SJSA1 (cell line): ENCODE measurements around the gene CNTN5. TPM values are rescaled to one million over a fixed set of nuclear protein-coding genes. Genes with fewer than 3 reads are reported as not detected.

Experiments used
- DNase-seq, 2 experiments: peaks; one replicate each; pipeline ENCODE4 v3.0.0-alpha.2; 2015 to 2020; ENCODE audit warnings: low spot score in 2 of 2, low read depth in 1 of 2
- H3K27ac ChIP-seq: fragments of 250-450 bp; sonication (Bioruptor Pico); 2 replicates; pipeline ENCODE4 v1.5.1; 2020; ENCODE audit warnings: mild to moderate bottlenecking, moderate library complexity
- H3K27me3 ChIP-seq: fragments of 250-450 bp; sonication (Bioruptor Pico); replicated peaks from 2 replicates; pipeline ENCODE4 v1.5.1; 2020; ENCODE audit warnings: mild to moderate bottlenecking, moderate library complexity
- H3K36me3 ChIP-seq: fragments of 250-450 bp; sonication (Bioruptor Pico); 2 replicates; pipeline ENCODE4 v1.5.1; 2020; ENCODE audit warnings: mild to moderate bottlenecking
- H3K4me1 ChIP-seq: fragments of 250-450 bp; sonication (Bioruptor Pico); replicated peaks from 2 replicates; pipeline ENCODE4 v1.6.1; 2021; ENCODE audit warnings: mild to moderate bottlenecking
- H3K4me3 ChIP-seq: fragments of 250-450 bp; sonication (Bioruptor Pico); 2 replicates; pipeline ENCODE4 v1.5.1; 2020; ENCODE audit warnings: mild to moderate bottlenecking
- H3K9me3 ChIP-seq: fragments of 250-450 bp; sonication (Bioruptor Pico); replicated peaks from 2 replicates; pipeline ENCODE4 v1.5.1; 2020; ENCODE audit warnings: mild to moderate bottlenecking
- total RNA-seq: library from RNA; depleted of rRNA; stranded (reverse); fragments of >200 nt; shearing (Covaris generic); gene quantifications from 2 replicates; pipeline ENCODE4 v1.2.3, GENCODE V29; 2014

The CNTN5 gene
- total RNA-seq, 1 experiment from 2014 or later: not detected

- H3K9me3 ChIP-seq: no peaks in the 10 kb centered on the region
- DNase-seq: no peak
Measured at GRCh38 chr11:99489581-99489980, 468.8 kb downstream of the CNTN5 start.

DNA sequence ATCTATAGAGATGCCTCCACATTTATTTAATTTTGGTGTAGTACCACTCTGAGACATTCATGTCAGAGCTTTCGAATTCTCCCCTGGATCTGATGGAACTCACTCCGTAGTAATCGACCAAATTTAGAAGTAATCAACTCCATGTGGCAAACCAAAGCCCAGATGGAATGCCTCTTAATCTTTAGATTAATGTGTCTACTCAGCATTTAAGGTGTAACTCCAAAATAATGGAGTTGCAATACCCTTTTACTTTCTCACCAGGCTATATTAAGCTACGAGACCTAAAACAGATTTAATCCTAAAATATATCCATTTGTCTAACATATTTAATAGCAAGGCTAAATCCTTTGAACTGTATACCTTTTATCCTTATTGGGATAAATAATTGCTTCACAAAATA, 473.3 kb downstream of the CNTN5 start:
- no peaks in the 10 kb centered on the region for H3K27me3 ChIP-seq
- no peaks in the 10 kb centered on the region for H3K4me1 ChIP-seq
- H3K4me3 ChIP-seq: no peak overlapping the region
- no peaks in the 10 kb centered on the region for H3K36me3 ChIP-seq
- DNase-seq: no peak
- no peak overlapping the region for H3K27ac ChIP-seq
- no peaks in the 10 kb centered on the region for H3K9me3 ChIP-seq

More at GRCh38 chr11:99489581-99489980, 468.8 kb downstream of the CNTN5 start:
- Histone ChIP-seq H3K27ac (no peak overlapping the region), H3K27me3 (no peaks in the 10 kb centered on the region), H3K4me3 (no peak overlapping the region), H3K4me1 (no peaks in the 10 kb centered on the region), H3K36me3 (no peaks in the 10 kb centered on the region)

DNA sequence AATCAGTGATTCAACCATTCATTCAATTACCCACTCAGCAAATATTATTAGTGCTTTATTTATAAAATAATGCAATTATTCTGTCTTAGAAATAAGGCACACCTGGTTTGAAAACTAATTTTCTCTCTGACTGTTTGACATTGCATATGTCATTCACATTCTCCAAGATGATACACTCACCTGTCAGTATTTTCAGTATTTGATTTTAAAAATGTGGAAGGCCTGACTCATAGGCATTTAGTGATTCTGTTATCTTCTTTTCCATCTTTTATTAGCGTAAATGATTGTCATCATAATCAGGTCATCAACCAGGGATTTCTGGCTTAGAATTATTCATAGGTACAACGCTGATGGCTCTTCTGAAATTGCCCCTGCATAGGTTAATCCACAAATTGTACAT, 480.9 kb downstream of the CNTN5 start:
- H3K27ac ChIP-seq: no peak overlapping the region
- no peaks in the 10 kb centered on the region for H3K27me3 ChIP-seq
- no peaks in the 10 kb centered on the region for H3K36me3 ChIP-seq
- no peak overlapping the region for H3K4me3 ChIP-seq
- DNase-seq: no peak
- H3K9me3 ChIP-seq: no peaks in the 10 kb centered on the region
- H3K4me1 ChIP-seq: peaks cover 10% of the 10 kb centered on the region

DNA sequence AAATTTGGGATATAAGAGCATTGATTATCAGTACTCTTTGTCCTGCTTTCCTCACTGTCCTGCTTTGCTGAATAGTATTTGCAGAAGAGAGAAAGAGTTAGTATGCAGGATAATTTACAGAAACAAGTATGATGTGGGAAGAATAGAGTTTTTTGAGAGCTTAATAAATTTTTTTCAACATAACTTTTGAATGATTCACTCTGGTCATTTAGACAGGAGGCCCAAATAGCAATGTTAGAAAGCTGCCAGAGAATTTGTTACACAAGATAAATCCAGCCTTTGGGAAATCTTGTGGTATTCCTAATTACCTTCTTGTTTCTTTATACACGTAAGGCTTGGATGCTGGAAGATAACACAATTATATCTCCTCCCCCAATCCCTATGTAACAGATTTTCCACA, 484.6 kb downstream of the CNTN5 start:
- Histone ChIP-seq H3K27me3 (no peaks in the 10 kb centered on the region), H3K9me3 (no peaks in the 10 kb centered on the region), H3K4me3 (no peak overlapping the region), H3K36me3 (no peaks in the 10 kb centered on the region), H3K27ac (peak overlapping the region; percentile 40), H3K4me1 (peaks cover 10% of the 10 kb centered on the region)
- DNase-seq: peak in 1 of 2 experiments; percentile 35

DNA sequence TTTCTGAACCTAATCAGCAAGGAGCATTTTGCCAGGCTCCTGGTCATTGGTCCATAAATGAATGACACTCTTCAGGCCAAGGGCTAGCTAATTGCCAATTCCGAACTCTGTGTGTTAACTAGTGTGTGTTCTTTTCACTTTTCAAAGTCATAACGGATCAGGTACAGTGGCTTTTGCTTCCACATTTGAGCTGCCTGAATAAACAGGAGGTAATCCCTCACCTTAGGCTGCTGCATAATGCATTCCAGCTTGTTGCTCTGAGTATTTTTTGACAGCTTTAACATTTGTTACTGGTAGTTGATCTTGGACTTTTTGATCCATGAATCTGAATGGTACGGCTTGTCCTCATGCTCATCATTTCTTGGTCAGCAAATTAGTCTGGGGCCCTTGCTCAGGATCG, 485.1 kb downstream of the CNTN5 start:
- DNase-seq: peak in 1 of 2 experiments; percentile 6
- H3K36me3 ChIP-seq: no peaks in the 10 kb centered on the region
- peak overlapping the region; percentile 40; the same call in 1 of the 2 replicates for H3K27ac ChIP-seq
- no peak overlapping the region for H3K4me3 ChIP-seq
- H3K9me3 ChIP-seq: no peaks in the 10 kb centered on the region
- H3K27me3 ChIP-seq: no peaks in the 10 kb centered on the region
- H3K4me1 ChIP-seq: peaks cover 10% of the 10 kb centered on the region

- H3K9me3 ChIP-seq: no peaks in the 10 kb centered on the region
- H3K27me3 ChIP-seq: no peaks in the 10 kb centered on the region
- H3K36me3 ChIP-seq: no peaks in the 10 kb centered on the region
- peaks cover 7% of the 10 kb centered on the region for H3K4me1 ChIP-seq
- no peak for DNase-seq
- no peak overlapping the region for H3K27ac ChIP-seq
- H3K4me3 ChIP-seq: no peak overlapping the region
Measured at GRCh38 chr11:99509863-99510262, 489.1 kb downstream of the CNTN5 start.

DNA sequence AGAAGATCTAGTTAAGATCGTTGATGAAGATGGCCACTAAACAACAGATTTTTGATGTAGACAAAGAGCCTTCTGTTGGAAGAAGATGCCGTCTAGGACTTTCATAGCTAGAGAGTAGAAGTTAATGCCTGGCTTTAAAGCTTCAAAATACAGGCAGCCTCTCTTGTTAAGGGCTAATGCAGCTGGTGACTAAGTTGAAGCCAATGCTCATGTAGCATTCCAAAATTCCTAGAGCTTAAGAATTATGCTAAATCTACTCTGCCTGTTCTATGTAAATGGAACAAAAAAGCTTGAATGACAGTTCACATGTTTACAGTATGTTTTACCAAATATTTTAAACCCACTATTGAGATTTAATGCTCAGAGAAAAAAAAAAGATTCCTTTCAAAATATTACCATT, 492.6 kb downstream of the CNTN5 start:
- Histone ChIP-seq H3K4me3 (no peak overlapping the region), H3K9me3 (no peaks in the 10 kb centered on the region), H3K4me1 (no peaks in the 10 kb centered on the region), H3K27me3 (no peaks in the 10 kb centered on the region), H3K27ac (no peak overlapping the region), H3K36me3 (no peaks in the 10 kb centered on the region)
- DNase-seq: no peak

- Histone ChIP-seq H3K9me3 (no peaks in the 10 kb centered on the region), H3K27ac (no peak overlapping the region), H3K4me3 (no peak overlapping the region), H3K27me3 (no peaks in the 10 kb centered on the region), H3K36me3 (no peaks in the 10 kb centered on the region), H3K4me1 (peaks cover 15% of the 10 kb centered on the region)
- DNase-seq: no peak
Measured at GRCh38 chr11:99519095-99519494, 498.3 kb downstream of the CNTN5 start.

- no peaks in the 10 kb centered on the region for H3K9me3 ChIP-seq
- H3K36me3 ChIP-seq: no peaks in the 10 kb centered on the region
- DNase-seq: peak in 1 of 2 experiments; percentile 25
- no peak overlapping the region for H3K4me3 ChIP-seq
- H3K4me1 ChIP-seq: peaks cover 15% of the 10 kb centered on the region
- peak overlapping the region; percentile 57 for H3K27ac ChIP-seq
- no peaks in the 10 kb centered on the region for H3K27me3 ChIP-seq
Measured at GRCh38 chr11:99522467-99523173, 501.9 kb downstream of the CNTN5 start.

GRCh38 chr11:99531468-99531867, 510.7 kb downstream of the CNTN5 start:
- Histone ChIP-seq H3K36me3 (no peaks in the 10 kb centered on the region), H3K27ac (no peak overlapping the region), H3K9me3 (no peaks in the 10 kb centered on the region), H3K4me3 (no peak overlapping the region), H3K27me3 (no peaks in the 10 kb centered on the region), H3K4me1 (no peaks in the 10 kb centered on the region)
- no peak for DNase-seq

DNA sequence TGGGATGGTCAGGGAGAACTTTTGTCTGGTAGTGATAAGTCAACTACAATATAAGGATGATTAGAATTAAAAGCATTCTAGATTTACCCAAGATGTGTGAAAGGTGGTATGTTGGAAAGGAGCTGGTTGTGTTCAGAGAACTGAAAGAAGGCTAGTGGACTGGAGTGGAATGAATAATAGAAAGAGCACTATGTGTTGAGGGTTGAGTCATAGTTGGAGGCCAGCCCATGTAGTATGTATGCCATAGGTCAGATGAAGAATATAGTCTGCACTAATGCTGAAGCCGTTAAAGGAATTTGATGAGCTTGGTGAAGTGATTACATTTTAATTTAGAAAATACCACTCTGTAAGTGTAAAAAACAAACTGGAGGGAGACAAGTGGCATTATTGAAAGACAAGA, 514.1 kb downstream of the CNTN5 start:
- H3K27me3 ChIP-seq: no peaks in the 10 kb centered on the region
- no peaks in the 10 kb centered on the region for H3K9me3 ChIP-seq
- no peaks in the 10 kb centered on the region for H3K36me3 ChIP-seq
- H3K27ac ChIP-seq: no peak overlapping the region
- H3K4me3 ChIP-seq: no peak overlapping the region
- no peaks in the 10 kb centered on the region for H3K4me1 ChIP-seq
- DNase-seq: no peak

DNA sequence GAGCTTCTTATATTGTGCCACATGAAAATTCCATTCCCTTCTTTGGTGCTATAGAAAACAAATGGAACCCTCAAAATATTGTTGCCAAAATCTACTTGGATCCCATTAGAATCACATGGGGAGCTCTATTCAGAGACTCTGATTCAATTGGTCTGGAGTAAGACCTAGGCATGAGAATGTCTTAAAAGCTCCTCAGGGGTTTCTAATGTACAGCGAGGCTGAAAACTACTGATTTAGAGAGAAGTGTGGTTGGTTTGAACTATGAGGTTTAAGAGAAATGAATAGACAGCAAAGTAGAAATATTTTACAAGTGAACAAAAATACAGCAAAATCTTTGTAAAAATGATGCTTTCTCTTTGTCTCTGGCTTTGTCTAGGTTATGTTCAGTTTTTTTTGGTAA, 514.7 kb downstream of the CNTN5 start:
- Histone ChIP-seq H3K36me3 (no peaks in the 10 kb centered on the region), H3K9me3 (no peaks in the 10 kb centered on the region), H3K27ac (no peak overlapping the region), H3K27me3 (no peaks in the 10 kb centered on the region), H3K4me1 (no peaks in the 10 kb centered on the region), H3K4me3 (no peak overlapping the region)
- DNase-seq: no peak

- Histone ChIP-seq H3K4me1 (no peaks in the 10 kb centered on the region), H3K9me3 (no peaks in the 10 kb centered on the region), H3K27ac (no peak overlapping the region), H3K27me3 (no peaks in the 10 kb centered on the region), H3K36me3 (no peaks in the 10 kb centered on the region), H3K4me3 (no peak overlapping the region)
- no peak for DNase-seq
Measured at GRCh38 chr11:99535819-99536218, 515.1 kb downstream of the CNTN5 start.

- DNase-seq: no peak
- Histone ChIP-seq H3K27ac (no peak overlapping the region), H3K4me3 (no peak overlapping the region), H3K36me3 (no peaks in the 10 kb centered on the region), H3K4me1 (no peaks in the 10 kb centered on the region), H3K9me3 (no peaks in the 10 kb centered on the region), H3K27me3 (no peaks in the 10 kb centered on the region)
Measured at GRCh38 chr11:99537681-99538080, 516.9 kb downstream of the CNTN5 start.

DNA sequence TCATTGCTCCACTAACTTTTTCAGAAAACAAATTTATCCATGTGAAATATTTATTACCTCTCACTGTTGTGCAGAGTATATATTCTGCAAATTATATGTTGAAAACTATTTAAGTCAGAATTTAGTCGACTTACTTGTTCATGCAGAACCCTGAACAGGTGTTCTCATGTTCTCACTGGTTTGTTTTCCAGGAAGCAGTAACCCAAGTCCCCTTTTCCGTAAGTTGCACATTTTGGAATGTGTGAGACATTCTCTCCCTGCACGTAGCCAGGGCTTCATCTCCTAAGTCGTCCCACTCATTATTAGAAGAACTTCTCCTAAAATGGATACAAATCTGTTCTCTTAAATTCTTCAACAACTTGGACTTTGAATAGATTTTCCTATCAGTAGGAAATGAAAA, 524.9 kb downstream of the CNTN5 start:
- Histone ChIP-seq H3K4me1 (no peaks in the 10 kb centered on the region), H3K4me3 (no peak overlapping the region), H3K27ac (no peak overlapping the region), H3K9me3 (no peaks in the 10 kb centered on the region), H3K27me3 (no peaks in the 10 kb centered on the region), H3K36me3 (no peaks in the 10 kb centered on the region)
- DNase-seq: no peak
